ENCODE results near the gene FALEC.

DNA sequence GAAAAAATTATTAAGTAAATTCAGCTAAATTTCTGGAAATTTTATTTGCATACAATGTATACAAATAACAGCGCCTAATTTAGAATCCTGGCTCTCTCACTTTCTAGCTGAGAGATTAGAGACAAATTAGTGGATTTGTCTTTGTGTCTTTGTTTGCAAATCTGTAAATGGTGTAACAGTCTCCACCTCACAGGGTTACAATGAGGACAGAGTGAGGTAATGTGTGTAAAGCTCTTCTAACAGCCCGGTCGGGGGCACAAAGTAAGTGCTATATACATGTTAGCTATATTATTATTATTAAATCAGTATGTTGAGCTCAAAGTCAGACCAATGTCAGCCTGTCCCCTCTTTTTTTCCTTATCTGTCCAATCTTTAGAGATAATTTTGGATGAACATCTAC lies 28.7 kb downstream of the FALEC start:
- TF ChIP-seq, protein P1, sequence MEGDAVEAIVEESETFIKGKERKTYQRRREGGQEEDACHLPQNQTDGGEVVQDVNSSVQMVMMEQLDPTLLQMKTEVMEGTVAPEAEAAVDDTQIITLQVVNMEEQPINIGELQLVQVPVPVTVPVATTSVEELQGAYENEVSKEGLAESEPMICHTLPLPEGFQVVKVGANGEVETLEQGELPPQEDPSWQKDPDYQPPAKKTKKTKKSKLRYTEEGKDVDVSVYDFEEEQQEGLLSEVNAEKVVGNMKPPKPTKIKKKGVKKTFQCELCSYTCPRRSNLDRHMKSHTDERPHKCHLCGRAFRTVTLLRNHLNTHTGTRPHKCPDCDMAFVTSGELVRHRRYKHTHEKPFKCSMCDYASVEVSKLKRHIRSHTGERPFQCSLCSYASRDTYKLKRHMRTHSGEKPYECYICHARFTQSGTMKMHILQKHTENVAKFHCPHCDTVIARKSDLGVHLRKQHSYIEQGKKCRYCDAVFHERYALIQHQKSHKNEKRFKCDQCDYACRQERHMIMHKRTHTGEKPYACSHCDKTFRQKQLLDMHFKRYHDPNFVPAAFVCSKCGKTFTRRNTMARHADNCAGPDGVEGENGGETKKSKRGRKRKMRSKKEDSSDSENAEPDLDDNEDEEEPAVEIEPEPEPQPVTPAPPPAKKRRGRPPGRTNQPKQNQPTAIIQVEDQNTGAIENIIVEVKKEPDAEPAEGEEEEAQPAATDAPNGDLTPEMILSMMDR (IDR thresholded peaks at IDR 0.05), result no peak
- TF ChIP-seq POLR2AphosphoS5 (IDR thresholded peaks at IDR 0.05), result no peak
